HG02943 (cell line): ENCODE measurements around the gene ZNF524.

ENCODE experiments used
- ATAC-seq: cut with Tn5 transposase; IDR thresholded peaks from one replicate; pipeline ENCODE4 v1.9.1; 2021; ENCODE audit warnings: mild to moderate bottlenecking, low read depth, moderate library complexity; ENCODE audit not compliant: unreplicated experiment

The ZNF524 gene

DNA sequence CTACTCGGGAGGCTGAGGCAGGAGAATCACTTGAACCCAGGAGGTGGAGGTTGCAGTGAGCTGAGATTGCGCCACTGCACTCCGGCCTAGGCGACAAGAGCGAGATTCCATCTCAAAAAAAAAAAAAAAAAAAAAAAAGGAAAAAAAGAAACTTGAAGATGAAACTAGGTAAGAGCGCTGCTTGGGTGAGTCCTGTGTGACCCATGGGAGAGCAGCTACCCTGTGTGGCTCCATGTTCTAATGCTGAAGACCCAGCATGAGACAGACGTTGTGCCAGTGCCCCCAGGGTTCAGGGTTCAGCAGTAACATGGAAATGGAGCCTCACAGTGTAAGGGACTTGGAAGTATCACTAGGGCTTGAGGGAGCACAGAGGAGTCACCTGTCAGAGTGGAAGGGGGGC lies 18.3 kb downstream of the ZNF524 start:
- no peak for ATAC-seq

DNA sequence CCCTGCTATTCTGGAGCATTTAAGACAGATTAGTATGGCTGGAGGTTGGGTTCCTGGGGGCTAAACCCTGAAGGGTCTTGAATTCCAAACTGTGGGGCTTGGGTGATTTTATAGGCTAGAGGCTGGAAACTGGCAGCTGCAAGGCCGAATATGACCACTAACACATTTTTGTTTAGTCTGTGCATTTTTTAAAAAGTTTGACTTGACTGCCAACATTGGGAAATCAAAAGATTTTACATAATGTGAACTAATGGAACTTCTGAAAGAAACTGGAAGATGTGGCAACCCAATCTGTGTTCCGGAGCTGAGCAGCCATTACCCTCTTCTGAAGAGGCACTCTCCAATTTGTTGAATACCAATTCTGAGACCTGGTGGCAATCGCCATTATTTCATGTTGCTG lies 19.2 kb downstream of the ZNF524 start:
- ATAC-seq, result no peak

DNA sequence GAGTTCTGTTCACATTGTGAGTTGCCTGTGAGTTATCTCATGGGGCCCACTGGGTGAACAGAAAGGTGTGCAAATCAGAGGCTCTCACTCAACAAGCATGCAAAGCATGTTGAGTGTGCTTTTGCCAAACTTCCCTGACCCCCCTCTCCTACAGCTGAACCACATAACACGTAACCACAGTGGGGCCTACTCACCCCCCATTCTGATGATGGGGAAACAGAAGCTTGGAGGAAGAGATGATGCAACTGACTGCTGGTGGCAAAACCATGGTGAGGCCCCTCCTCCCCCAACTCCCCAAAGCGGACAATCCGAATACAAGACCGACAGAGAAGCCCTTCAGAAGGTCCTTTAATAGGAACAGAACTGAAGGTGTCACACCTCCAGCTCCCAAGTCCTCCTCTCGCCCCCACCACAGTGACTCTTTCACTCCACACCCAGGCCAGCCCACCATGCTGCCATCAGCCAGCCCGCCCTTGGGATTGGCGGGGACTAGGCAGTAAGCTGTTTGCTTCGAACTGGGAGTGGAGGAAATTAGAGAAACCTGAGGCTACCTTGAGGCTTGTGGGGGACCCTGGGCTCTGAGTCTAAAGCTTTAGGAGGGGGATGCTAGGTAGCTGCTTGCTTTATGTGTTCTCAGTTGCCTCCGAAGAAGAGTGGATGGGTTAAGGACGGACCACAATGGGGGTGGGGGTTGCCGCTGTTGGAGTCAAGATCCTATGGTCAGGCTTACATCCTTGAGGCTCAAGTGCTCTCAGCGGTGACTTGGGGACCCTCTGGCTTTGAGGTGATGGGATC lies 20.5 kb downstream of the ZNF524 start:
- no peak for ATAC-seq

DNA sequence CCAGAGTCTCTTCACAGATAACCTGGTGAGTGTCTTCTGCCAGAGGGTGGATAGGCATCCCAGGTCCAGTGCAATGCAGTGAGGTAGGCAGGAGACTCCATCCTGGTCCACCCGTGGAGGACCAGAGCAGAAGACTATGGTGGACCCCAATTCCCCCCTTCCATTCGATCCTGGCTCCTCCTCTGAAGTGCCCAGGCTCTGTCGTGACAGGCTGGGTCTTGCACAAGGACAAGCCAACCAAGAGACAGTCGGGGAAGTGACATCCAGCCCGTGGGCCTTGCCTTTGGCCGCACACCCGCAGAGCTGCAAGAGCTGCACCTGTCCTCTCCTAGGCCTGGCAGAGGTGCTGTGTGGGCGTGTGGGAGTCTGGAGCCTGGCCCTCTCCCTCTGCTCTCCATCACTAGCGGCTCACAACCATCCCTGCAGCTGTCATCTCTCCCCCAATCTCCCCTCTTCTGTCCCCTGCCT lies 21.2 kb downstream of the ZNF524 start:
- no peak for ATAC-seq

DNA sequence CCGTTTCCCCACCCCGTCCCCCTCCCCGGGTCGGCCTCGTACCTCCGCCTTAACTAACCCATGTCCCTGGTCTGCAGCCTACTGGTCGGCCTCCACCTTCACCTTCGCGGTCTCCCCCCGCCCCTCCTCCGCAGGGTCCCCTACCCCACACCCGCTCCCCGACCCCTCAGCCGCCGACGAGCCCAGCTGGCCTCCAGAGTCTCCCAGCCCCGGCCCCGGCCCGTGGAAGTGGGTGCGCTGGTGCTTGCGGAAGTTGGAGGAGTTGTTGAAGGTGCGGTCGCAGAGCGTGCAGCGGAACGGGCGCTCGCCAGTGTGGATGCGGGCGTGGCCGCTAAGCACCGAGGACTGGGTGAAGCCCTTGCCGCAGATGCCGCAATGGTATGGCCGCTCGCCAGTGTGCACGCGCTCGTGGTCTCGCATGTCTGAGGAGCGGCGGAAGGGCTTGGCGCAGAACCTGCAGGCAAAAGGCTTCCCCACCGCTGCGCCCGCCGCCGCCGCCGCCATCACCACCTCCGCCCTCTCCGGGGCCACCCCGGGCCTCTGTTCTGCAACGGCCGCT lies 21.7 kb downstream of the ZNF524 start:
- ATAC-seq, result no peak

DNA sequence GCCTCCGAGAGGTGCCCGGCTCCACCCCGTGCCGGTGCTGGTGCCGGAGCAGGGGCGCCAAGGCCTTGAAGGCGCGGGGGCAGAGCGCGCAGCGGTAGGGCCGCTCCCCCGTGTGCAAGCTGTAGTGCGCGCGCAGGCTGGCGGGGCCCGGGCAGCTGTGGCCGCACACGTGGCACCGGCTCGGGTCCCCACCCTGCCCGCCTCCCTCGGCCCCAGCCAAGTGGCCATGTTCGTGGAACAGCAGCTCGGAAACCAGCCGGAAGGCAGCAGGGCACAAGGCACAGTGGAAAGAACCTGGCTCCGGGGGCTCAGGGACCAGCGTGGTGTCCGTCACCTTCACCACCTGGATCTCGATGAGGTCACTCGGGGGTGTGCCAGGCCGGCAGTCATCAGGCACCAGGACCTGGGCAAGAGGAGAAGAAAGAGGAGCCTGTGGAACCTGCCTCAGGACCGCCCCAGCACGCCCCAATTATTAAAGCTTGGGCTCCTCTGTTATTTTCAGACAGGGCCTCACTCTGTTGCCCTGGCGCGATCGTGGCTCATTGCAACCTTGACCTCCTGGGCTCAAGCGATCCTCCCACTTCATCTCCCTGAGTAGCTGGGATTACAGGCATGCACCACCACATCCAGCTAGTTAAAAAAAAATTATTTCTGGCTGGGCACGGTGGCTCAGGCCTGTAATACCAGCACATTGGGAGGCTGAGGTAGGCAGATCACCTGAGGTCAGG lies 22.3 kb downstream of the ZNF524 start:
- no peak for ATAC-seq

DNA sequence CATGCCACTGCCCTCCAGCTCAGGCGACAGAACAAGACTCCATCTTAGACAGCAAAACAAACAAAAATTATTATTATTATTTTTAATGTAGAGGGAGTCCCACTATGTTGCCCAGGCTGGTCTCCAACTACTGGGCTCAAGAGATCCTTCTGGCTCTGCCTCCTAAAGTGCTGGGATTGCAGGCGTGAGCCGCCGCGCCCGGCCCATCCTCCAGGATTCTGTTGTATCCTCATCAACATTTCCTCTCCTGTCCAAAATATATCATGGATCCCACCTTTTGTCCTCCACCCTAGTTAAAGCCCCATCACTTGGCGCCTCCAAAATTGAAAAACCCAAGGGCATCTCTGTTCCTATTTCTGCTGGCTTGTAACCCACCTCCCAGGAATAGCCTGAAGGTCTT lies 23.0 kb downstream of the ZNF524 start:
- no peak for ATAC-seq

GRCh38 chr19:55623561-55623960 lies 23.5 kb downstream of the ZNF524 start:
- no peak for ATAC-seq

DNA sequence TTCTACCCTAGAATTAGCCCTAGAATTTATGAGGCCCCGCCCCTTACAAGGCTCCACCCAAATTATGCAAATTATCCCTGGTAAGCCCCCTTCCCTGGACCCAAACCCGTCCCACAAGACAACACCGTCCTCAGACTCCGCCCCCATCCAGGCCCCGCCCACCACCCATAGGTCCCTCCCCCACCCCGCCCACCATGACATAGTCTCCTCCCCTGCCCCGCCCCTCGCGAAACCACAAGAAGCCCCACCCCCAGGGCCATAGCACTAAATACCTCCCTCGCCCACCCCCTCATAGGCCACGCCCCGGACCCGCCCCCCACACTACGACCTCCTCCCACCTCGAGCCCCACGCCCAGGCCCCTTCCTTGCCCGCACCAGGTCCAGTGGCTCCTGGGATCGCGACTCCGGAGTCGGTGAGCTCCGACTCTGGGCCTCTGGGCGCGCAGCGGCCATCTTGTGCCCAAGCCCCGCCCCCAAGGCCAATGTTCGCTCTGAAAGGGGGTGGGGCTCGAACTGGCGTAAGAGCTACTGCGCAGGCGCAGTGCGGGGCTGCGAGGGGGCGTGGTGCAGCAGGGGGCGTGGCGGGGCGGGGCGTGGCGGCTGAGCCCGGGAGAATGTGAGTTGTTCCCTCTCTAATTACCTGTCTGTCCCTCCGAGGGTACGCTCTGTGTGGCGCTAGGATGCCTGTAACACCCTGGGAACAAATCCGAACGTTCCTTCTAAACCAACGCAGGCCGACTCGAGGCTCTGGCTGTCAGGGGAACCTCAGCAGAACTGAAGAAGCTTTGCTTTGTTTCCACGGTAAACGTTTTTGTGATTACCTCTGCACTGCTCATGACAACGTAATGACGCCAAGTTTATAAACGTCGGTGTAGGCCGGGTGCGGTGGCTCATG lies 24.3 kb downstream of the ZNF524 start, which contains the start of gene ZNF784:
Gene ZNF784 (minus strand): TSS at position 458 of the 895 bp plus-strand sequence. CDS start 5 bp downstream, at position 453.
- ATAC-seq, result no peak

- ATAC-seq, result no peak
These were observed 24.9 kb downstream of the ZNF524 start for GRCh38 chr19:55625004-55625326.

GRCh38 chr19:55626350-55626749 lies 26.3 kb downstream of the ZNF524 start:
- ATAC-seq, result no peak

- no peak for ATAC-seq
These were observed 32.4 kb downstream of the ZNF524 start for GRCh38 chr19:55632463-55632834.

DNA sequence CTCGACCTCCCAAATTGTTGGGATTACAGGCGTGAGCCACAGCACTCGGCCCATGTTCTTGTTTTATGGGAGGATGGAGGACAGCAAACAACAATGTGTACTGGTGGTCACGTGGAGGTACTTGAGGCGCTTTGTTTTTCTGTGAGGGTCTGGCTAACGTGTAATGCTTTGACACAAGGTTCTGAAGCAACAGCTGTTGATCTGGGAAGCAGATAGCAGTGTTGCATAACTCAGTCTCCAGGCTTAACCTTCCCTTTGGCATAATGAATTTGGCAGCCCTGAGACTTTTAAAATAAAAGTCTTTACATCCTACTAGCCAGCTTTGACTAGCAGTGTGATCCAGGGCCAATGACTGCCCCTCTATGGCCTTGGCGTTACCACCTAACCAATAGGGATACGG lies 33.8 kb downstream of the ZNF524 start:
- no peak for ATAC-seq

GRCh38 chr19:55635334-55635717 lies 35.2 kb downstream of the ZNF524 start:
- no peak for ATAC-seq

DNA sequence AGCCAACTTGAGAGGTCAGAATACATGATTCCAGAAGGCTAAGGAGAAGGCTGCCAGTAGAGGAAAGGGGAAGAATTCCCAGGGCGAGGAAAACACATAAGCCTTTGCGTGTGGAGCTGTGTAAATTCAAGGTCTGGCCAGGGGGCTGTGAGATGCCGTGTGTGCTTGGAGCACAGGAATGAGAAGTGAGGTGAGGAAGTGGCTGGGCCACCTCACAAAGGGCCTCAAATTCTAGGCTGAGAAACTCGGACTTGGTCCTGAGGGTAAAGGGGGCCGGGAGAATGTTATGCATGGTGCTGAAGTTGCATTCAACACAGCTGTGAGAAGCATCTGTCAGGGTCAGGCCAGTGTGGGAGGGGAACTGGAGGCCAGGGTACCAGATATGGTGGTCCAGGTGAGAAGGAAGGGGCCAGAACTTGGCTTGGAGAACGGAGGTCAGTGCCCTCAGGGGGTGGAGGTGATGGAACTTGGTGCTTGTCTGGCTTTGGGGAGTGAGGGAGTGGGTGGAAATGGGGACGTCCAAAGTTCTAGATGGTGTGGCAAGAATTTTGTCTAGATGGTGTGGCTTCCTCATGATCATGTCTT lies 35.9 kb downstream of the ZNF524 start:
- ATAC-seq, result no peak

DNA sequence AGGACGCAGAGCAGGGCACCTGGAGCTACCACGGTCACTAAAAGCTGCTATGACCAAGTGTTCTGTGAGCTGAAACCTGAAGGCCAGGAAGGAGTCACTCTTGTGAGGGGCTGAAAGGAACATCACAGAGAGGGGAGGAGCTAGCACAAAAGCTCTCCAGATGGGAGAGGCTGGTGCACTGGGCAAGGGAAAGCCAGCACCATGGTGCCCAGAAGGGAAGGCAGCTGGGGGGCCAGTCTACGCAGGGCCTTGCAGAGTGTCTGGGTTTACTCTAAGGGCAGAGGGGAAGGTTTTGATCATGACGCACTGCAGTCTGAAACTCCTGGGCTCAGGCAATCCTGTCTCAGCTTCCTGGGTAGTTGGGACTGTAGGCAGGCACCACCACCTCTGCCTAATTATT lies 36.6 kb downstream of the ZNF524 start:
- no peak for ATAC-seq

DNA sequence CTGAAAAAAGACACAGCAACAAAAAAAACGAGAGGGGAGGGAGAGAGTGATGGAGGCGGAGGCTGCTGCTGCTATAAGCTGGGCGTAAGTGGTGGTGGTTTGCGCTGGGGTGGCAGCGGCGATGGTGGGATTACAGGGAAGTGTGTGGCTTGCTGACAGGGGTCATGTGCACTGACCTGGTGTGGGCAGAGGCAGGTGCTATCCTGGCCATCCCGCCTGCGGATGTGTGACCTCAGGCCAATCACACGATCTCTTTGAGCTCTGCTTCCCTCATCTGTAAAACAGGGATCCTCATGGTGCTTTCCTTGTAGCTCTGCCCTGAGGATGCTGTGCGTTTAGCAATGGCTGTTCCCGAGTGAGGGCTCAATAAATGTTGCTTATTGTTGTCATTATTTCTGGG lies 37.4 kb downstream of the ZNF524 start:
- ATAC-seq, result no peak

- no peak for ATAC-seq
These were observed 38.8 kb downstream of the ZNF524 start for GRCh38 chr19:55638864-55639359.

GRCh38 chr19:55640043-55640576 lies 40.0 kb downstream of the ZNF524 start:
- no peak for ATAC-seq
